Suprapubic skin (tissue), 3 donors: ENCODE data around the gene TXNRD3.

Experiments used
- POLR2AphosphoS5 ChIP-seq, 3 donors: sonication (generic); formaldehyde crosslinking; IDR thresholded peaks; one replicate each; pipeline ENCODE4 v1.6.1; 2017; ENCODE audit warnings: antibody characterized with exemption in 3 of 3
- TF ChIP-seq, protein P1 (sequence below), 2 donors: fragments of 200-600 bp in 1 of 2; fragments of 450-650 bp in 1 of 2; sonication (generic) in 1 of 2; IDR thresholded peaks; one replicate each; pipeline ENCODE4 v1.5.1; 2016 to 2019; ENCODE audit warnings: antibody characterized with exemption in 2 of 2, mild to moderate bottlenecking in 1 of 2, moderate library complexity in 1 of 2

DNA sequence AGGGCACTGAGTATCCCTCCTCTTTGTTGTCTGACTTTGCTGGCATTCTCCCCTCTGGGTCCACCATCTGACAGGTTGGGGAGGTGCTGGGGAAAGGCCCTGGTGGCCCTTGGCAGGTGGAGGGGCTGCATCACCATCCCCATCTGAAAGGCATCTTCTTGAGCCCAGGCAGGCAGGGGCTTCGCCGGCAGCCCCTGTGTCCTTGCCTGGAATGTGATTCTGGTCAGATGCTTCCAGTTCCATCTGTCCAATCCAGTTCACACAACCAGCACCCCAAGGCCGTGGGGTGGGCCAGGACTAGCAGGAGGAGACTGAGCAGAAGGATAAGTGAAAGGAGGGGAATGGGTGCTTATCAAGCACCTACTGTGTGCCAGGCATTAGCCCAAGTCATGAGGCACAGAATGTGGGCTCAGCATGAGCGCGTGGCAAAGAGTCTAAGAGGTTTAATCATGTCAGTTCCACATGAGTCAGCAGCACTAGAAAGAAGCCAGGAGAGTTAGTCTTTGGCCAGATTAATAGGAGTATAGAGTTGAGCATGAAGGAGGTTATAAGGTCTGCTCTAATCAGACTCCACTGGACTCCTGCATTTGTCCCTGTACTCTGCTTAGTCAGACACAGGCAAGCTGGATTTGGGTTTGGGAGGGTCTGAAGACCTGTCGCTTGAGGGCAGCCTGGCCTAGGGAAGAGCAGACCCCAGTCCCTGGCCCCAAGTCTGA, 10.5 kb upstream of the TXNRD3 start:
- TF ChIP-seq, protein P1, sequence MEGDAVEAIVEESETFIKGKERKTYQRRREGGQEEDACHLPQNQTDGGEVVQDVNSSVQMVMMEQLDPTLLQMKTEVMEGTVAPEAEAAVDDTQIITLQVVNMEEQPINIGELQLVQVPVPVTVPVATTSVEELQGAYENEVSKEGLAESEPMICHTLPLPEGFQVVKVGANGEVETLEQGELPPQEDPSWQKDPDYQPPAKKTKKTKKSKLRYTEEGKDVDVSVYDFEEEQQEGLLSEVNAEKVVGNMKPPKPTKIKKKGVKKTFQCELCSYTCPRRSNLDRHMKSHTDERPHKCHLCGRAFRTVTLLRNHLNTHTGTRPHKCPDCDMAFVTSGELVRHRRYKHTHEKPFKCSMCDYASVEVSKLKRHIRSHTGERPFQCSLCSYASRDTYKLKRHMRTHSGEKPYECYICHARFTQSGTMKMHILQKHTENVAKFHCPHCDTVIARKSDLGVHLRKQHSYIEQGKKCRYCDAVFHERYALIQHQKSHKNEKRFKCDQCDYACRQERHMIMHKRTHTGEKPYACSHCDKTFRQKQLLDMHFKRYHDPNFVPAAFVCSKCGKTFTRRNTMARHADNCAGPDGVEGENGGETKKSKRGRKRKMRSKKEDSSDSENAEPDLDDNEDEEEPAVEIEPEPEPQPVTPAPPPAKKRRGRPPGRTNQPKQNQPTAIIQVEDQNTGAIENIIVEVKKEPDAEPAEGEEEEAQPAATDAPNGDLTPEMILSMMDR (IDR thresholded peaks at IDR 0.05), result no peak
- TF ChIP-seq POLR2AphosphoS5 (IDR thresholded peaks at IDR 0.05), result no peak
